ENCODE measurements around the gene CCDC28A.

DNA sequence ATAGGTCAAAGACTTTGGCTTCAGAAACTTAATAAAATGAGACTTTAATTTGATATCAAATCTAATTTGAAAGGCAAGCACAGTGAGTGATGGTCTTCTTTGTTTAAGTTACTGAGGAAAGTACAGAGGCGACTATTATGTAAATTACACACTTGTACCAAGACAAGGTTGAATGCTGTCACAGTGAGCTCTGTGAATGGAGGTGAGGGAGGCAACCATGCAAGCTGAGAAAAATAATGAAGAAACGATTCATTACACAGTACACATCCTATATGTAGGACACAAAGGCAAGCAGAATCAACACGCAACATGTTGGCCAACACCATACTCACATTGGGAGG lies 46.8 kb upstream of the CCDC28A start:
- TF ChIP-seq, protein P1, sequence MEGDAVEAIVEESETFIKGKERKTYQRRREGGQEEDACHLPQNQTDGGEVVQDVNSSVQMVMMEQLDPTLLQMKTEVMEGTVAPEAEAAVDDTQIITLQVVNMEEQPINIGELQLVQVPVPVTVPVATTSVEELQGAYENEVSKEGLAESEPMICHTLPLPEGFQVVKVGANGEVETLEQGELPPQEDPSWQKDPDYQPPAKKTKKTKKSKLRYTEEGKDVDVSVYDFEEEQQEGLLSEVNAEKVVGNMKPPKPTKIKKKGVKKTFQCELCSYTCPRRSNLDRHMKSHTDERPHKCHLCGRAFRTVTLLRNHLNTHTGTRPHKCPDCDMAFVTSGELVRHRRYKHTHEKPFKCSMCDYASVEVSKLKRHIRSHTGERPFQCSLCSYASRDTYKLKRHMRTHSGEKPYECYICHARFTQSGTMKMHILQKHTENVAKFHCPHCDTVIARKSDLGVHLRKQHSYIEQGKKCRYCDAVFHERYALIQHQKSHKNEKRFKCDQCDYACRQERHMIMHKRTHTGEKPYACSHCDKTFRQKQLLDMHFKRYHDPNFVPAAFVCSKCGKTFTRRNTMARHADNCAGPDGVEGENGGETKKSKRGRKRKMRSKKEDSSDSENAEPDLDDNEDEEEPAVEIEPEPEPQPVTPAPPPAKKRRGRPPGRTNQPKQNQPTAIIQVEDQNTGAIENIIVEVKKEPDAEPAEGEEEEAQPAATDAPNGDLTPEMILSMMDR (IDR thresholded peaks at IDR 0.05 in 4 of 5, conservative IDR thresholded peaks at IDR 0.05 in 1 of 5), result no peak
- no peak for TF ChIP-seq POLR2A (IDR thresholded peaks at IDR 0.05)
